Esophagus squamous epithelium (tissue), 4 donors: ENCODE measurements around the gene ZNF273.

Source experiments
- CTCF ChIP-seq, 6 experiments: fragments of 450-650 bp in 4 of 6; fragments of 200-600 bp in 2 of 6; sonication (generic) in 2 of 6; IDR thresholded peaks; one replicate each; pipeline ENCODE4 v1.5.1; 2016 to 2019; ENCODE audit warnings: antibody characterized with exemption in 6 of 6, mild to moderate bottlenecking in 4 of 6, moderate library complexity in 4 of 6
- POLR2A ChIP-seq, 4 donors: fragments of 450-650 bp; IDR thresholded peaks; one replicate each; pipeline ENCODE4 v1.6.1; 2017; ENCODE audit warnings: antibody characterized with exemption in 4 of 4, mild to moderate bottlenecking in 4 of 4, moderate library complexity in 3 of 4

GRCh38 chr7:64883113-64883905 is 19.8 kb upstream of the ZNF273 start:
- TF ChIP-seq CTCF (IDR thresholded peaks at IDR 0.05) (no peak), POLR2A (IDR thresholded peaks at IDR 0.05) (no peak)
